ENCODE measurements around the gene FGFRL1.
"Not testable (repeated sequence)": the region's sequence is repeated elsewhere in the genome, so short reads cannot be mapped to it uniquely, and the experiment has no call there.

Gene FGFRL1

GRCh38 chr4:992297-993110 lies 18.9 kb upstream of the FGFRL1 start:
- no peak for DNase-seq (ENCODE audit: low read depth, low spot score)

GRCh38 chr4:993111-994029 lies 18.1 kb upstream of the FGFRL1 start, which contains the start of gene SLC26A1:
TSS of gene SLC26A1 (minus strand) at chr4:993404. CDS start at chr4:991703, 1,701 bp downstream.
- DNase-seq (ENCODE audit: low read depth, low spot score), result no peak

- DNase-seq (ENCODE audit: low read depth, low spot score), result no peak
Observed at GRCh38 chr4:995311-996026, 16.0 kb upstream of the FGFRL1 start.

GRCh38 chr4:996030-996996 lies 15.1 kb upstream of the FGFRL1 start:
- DNase-seq (ENCODE audit: low read depth, low spot score), result no peak

- DNase-seq (ENCODE audit: low read depth, low spot score), result no peak
Observed at GRCh38 chr4:996997-997374, 14.4 kb upstream of the FGFRL1 start.

- DNase-seq (ENCODE audit: low read depth, low spot score), result no peak
Observed at GRCh38 chr4:997375-998071, 13.9 kb upstream of the FGFRL1 start.

GRCh38 chr4:998096-998691 lies 13.2 kb upstream of the FGFRL1 start:
- no peak for DNase-seq (ENCODE audit: low read depth, low spot score)

GRCh38 chr4:999240-999863 lies 12.1 kb upstream of the FGFRL1 start:
- not testable (repeated sequence) for DNase-seq (ENCODE audit: low read depth, low spot score)

- no peak for DNase-seq (ENCODE audit: low read depth, low spot score)
Observed at GRCh38 chr4:999882-1000425, 11.5 kb upstream of the FGFRL1 start.

- no peak for DNase-seq (ENCODE audit: low read depth, low spot score)
Observed at GRCh38 chr4:1000686-1001260, 10.7 kb upstream of the FGFRL1 start.

- DNase-seq (ENCODE audit: low read depth, low spot score), result no peak
Observed at GRCh38 chr4:1001561-1002130, 9.8 kb upstream of the FGFRL1 start.

- no peak for DNase-seq (ENCODE audit: low read depth, low spot score)
Observed at GRCh38 chr4:1002131-1002630, 9.2 kb upstream of the FGFRL1 start.

- no peak for DNase-seq (ENCODE audit: low read depth, low spot score)
Observed at GRCh38 chr4:1002631-1003251, 8.7 kb upstream of the FGFRL1 start.

GRCh38 chr4:1003271-1004070 lies 8.0 kb upstream of the FGFRL1 start:
- DNase-seq (ENCODE audit: low read depth, low spot score), result no peak

GRCh38 chr4:1004071-1004418 lies 7.4 kb upstream of the FGFRL1 start:
- DNase-seq (ENCODE audit: low read depth, low spot score), result no peak

- no peak for DNase-seq (ENCODE audit: low read depth, low spot score)
Observed at GRCh38 chr4:1004557-1005485, 6.6 kb upstream of the FGFRL1 start.
